GM12878 (cell line): ENCODE measurements around the gene FAM229A. TPM values are rescaled to one million over a fixed set of nuclear protein-coding genes. Genes with fewer than 3 reads are reported as not detected.
A peak's percentile ranks its signal among the peaks of the same experiment; 100 is the strongest.

Experiments used
- ATAC-seq: fragments of 200-7000 bp; cut with Tn5 transposase; 3 replicates; pipeline ENCODE4 v1.9.1; 2020; ENCODE audit warnings: mild to moderate bottlenecking, moderate library complexity
- BruUV-seq: library from RNA; stranded (reverse); fragments of 400-500 nt; replicated peaks from 2 replicates; lab custom pipeline; 2021; lab: Mats Ljungman, UMichigan
- CTCF ChIA-PET: fragments of 300-600 bp; sonication (Branson Sonifier 250); formaldehyde crosslinking; extraction: SDS; loops from one replicate; lab custom pipeline; 2021; ENCODE audit warnings: inconsistent platforms; lab: Yijun Ruan, JAX
- POLR2A ChIA-PET: fragments of 350-600 bp; formaldehyde crosslinking; extraction: SDS; loops from one replicate; lab custom pipeline; 2021; ENCODE audit warnings: inconsistent platforms; lab: Charles Lee
- RAD21 ChIA-PET: fragments of 300-600 bp; sonication (Branson Sonifier 250); formaldehyde crosslinking; loops from one replicate; lab custom pipeline; 2023; ENCODE audit warnings: antibody characterized with exemption; ENCODE audit not compliant: unreplicated experiment; lab: Charles Lee
- SMC1A ChIA-PET: fragments of 300-600 bp; sonication (Branson Sonifier 250); formaldehyde crosslinking; loops from one replicate; lab custom pipeline; 2023; ENCODE audit not compliant: unreplicated experiment, uncharacterized antibody; lab: Charles Lee
- DNase-seq: peaks from one replicate; pipeline ENCODE4 v3.0.0-alpha.2; 2011; ENCODE audit warnings: low read depth, low spot score
- FAIRE-seq: peaks from 3 replicates; lab custom pipeline; 2011; peaks lifted over from hg19 to GRCh38; lab: Jason Lieb, UNC
- H2AFZ ChIP-seq: 2 replicates; pipeline ENCODE4 v1.6.0; 2011; ENCODE audit warnings: low read depth, low read length, control low read depth; ENCODE audit not compliant: control insufficient read depth
- H3K27ac ChIP-seq: 2 replicates; pipeline ENCODE4 v1.5.1; 2011; ENCODE audit warnings: control low read depth; ENCODE audit not compliant: control insufficient read depth, insufficient read depth
- H3K27me3 ChIP-seq, 2 experiments: replicated peaks in 1 of 2; 2 replicates each; pipeline versions ENCODE4 v1.6.0 to v1.6.1; 2011; ENCODE audit warnings: low read length in 1 of 2; ENCODE audit not compliant: control insufficient read depth in 2 of 2, insufficient read depth in 2 of 2
- H3K36me3 ChIP-seq, 2 experiments: 2 replicates each; pipeline ENCODE4 v1.5.1; 2011; ENCODE audit warnings: low read length in 1 of 2; ENCODE audit not compliant: control insufficient read depth in 2 of 2, insufficient read depth in 2 of 2
- H3K4me1 ChIP-seq: 2 replicates; pipeline ENCODE4 v1.6.1; 2011; ENCODE audit warnings: mild to moderate bottlenecking, low read length, moderate library complexity, mixed read lengths; ENCODE audit not compliant: control insufficient read depth, insufficient read depth
- H3K4me2 ChIP-seq: 2 replicates; pipeline ENCODE4 v1.6.0; 2011; ENCODE audit warnings: control low read depth; ENCODE audit not compliant: control insufficient read depth, insufficient read depth
- H3K4me3 ChIP-seq: fragments of 200-600 bp; sonication (generic); 2 replicates; pipeline ENCODE4 v1.5.1; 2016
- H3K79me2 ChIP-seq: 2 replicates; pipeline ENCODE4 v1.6.0; 2011; ENCODE audit warnings: low read length; ENCODE audit not compliant: control insufficient read depth, insufficient read depth
- H3K9ac ChIP-seq: 2 replicates; pipeline ENCODE4 v1.8.0; 2011; ENCODE audit warnings: low read length, control low read depth, mixed read lengths; ENCODE audit not compliant: control insufficient read depth, insufficient read depth
- H3K9me3 ChIP-seq: replicated peaks from 3 replicates; pipeline ENCODE4 v1.5.1; 2011; ENCODE audit warnings: mild to moderate bottlenecking, low read length; ENCODE audit not compliant: control insufficient read depth, insufficient read depth
- H4K20me1 ChIP-seq: 2 replicates; pipeline ENCODE4 v1.6.0; 2011; ENCODE audit not compliant: control insufficient read depth, insufficient read depth
- ATF3 ChIP-seq: IDR thresholded peaks from 2 replicates; pipeline ENCODE4 v1.6.1; 2011; ENCODE audit warnings: low read depth, mild to moderate bottlenecking, low read length, moderate library complexity, borderline replicate concordance; ENCODE audit errors: extremely low read depth
- BMI1 ChIP-seq: fragments of 450-650 bp; IDR thresholded peaks from 2 replicates; pipeline ENCODE4 v1.6.1; 2016; ENCODE audit warnings: mild to moderate bottlenecking, moderate library complexity, borderline replicate concordance
- HSF1 ChIP-seq: fragments of 150-350 bp; IDR thresholded peaks from 2 replicates; pipeline ENCODE4 v1.6.1; 2014; ENCODE audit warnings: mild to moderate bottlenecking, low read depth, low read length
- KDM1A ChIP-seq: fragments of 200-600 bp; sonication (generic); IDR thresholded peaks from 2 replicates; pipeline ENCODE4 v1.6.1; 2016; ENCODE audit warnings: borderline replicate concordance
- NFYB ChIP-seq: IDR thresholded peaks from 2 replicates; pipeline ENCODE4 v1.6.1; 2011; ENCODE audit warnings: low read depth, mild to moderate bottlenecking, low read length, improper control_type of control experiment, moderate library complexity; ENCODE audit not compliant: insufficient read depth
- SMAD5 ChIP-seq: IDR thresholded peaks from 2 replicates; pipeline ENCODE4 v1.6.1; 2016; ENCODE audit warnings: antibody characterized with exemption, low read depth
- SMARCA5 ChIP-seq: fragments of 450-650 bp; IDR thresholded peaks from 2 replicates; pipeline ENCODE4 v1.6.1; 2017; ENCODE audit warnings: mild to moderate bottlenecking
- WGBS: methylation state at CpG from one replicate; pipeline ENCODE4 v1.1.6; 2016; ENCODE audit warnings: low lambda C conversion rate; ENCODE audit not compliant: insufficient replicate concordance, insufficient coverage; ENCODE audit errors: missing lambda C conversion rate; 5-methylcytosine and 5-hydroxymethylcytosine counted together
- in situ Hi-C: fragments of 300-500 bp; cut with MboI; formaldehyde crosslinking; loops from 9 replicates; pipeline ENCODE4 v1.14.3; 2018; ENCODE audit warnings: mixed read lengths
- intact Hi-C: fragments of 100-400 bp; cut with micrococcal nuclease; formaldehyde crosslinking; loops from one replicate; pipeline ENCODE4 v1.14.2; 2022; ENCODE audit not compliant: unreplicated experiment
- polyA plus RNA-seq, 11 experiments: library from polyadenylated mRNA; depleted of rRNA in 4 of 11; unstranded in 6 of 11; stranded (reverse) in 5 of 11; fragments of >200 nt; fragmentation: Nextera tagmentation in 4 of 11; fragmentation: Illumina TruSeq in 1 of 11; extraction: Ambion mirVana in 4 of 11; extraction: Trizol in 1 of 11; gene quantifications; 1 replicate in 1 of 11; 2 replicates in 10 of 11; pipeline versions ENCODE4 v1.2.1 to v1.2.3, GENCODE V29; 2011 to 2016; ENCODE audit warnings: inconsistent platforms in 2 of 11, missing spikeins in 2 of 11, low read depth in 1 of 11
- total RNA-seq, 4 experiments: library from RNA; depleted of rRNA in 3 of 4; stranded (reverse); fragments of >200 nt in 3 of 4; fragmentation: Illumina TruSeq in 1 of 4; extraction: Trizol in 1 of 4; gene quantifications; 2 replicates each; pipeline versions ENCODE4 v1.2.1 to v1.2.3, GENCODE V29; 2013 to 2021

The FAM229A gene
- total and polyA plus RNA-seq, 10 of the 15 experiments (the other 5 are each of a cell fraction or from before 2014, with no cell fraction given) = 0.02 to 5.3 (median 1.4) TPM; not detected in 1

- CTCF ChIA-PET = no interaction called here
- Histone ChIP-seq H2AFZ (no peak overlapping the region), H3K27me3 (no peaks in the 10 kb centered on the region), H3K27ac (no peak overlapping the region), H3K9ac (no peak overlapping the region), H3K36me3 (peaks cover 14 to 15% of the 10 kb centered on the region in 2 experiments), H3K4me1 (peaks cover 10% of the 10 kb centered on the region), H3K9me3 (no peaks in the 10 kb centered on the region), H3K4me2 (no peak overlapping the region), H3K4me3 (no peak overlapping the region), H3K79me2 (no peaks in the 10 kb centered on the region), H4K20me1 (no peaks in the 10 kb centered on the region)
- ATAC-seq (no peak), FAIRE-seq (no peak), DNase-seq (no peak)
- intact Hi-C loops = loop anchor here (2.0 kb wide), 1 partner anchor 39 kb away; no protein-coding TSS in a partner anchor
- no peak for TF ChIP-seq SMARCA5
- TF ChIP-seq SMAD5 = no peak
- TF ChIP-seq ATF3 = no peak
- TF ChIP-seq BMI1 = no peak
- TF ChIP-seq NFYB = no peak
- TF ChIP-seq HSF1 = no peak
- TF ChIP-seq KDM1A = no peak
- RAD21 ChIA-PET = interaction anchor here (1.2 kb wide), 1 partner anchor 20 kb away, joined by 3 read pairs; the partner anchor contains the start of gene BSDC1
- POLR2A ChIA-PET = no interaction called here
- SMC1A ChIA-PET = no interaction called here
- BruUV-seq = TSS peak; percentile 30
- in situ Hi-C loops = no loop called here
- 0% methylated on average over 1 of the region's 1 CpG for WGBS
These were observed 11.8 kb upstream of the FAM229A start for GRCh38 chr1:32373996-32374592.
